ENCODE results near the gene CPEB1.
"Not testable (repeated sequence)": the region's sequence is repeated elsewhere in the genome, so short reads cannot be mapped to it uniquely, and the experiment has no call there.

Gene CPEB1

GRCh38 chr15:82540984-82541431, 106.2 kb downstream of the CPEB1 start:
- no peak for DNase-seq

- no peak for DNase-seq
Observed at GRCh38 chr15:82540055-82540983, 106.8 kb downstream of the CPEB1 start, which contains the start of gene RPS17. RPS17 (minus strand) TSS chr15:82540457; CDS start chr15:82540428, 29 bp downstream.

GRCh38 chr15:82539691-82540054, 107.5 kb downstream of the CPEB1 start:
- no peak for DNase-seq

- DNase-seq = no peak
Observed at GRCh38 chr15:82538961-82539690, 108.0 kb downstream of the CPEB1 start.

- DNase-seq = no peak
Observed at GRCh38 chr15:82537351-82537908, 109.7 kb downstream of the CPEB1 start.

GRCh38 chr15:82536409-82537350, 110.5 kb downstream of the CPEB1 start:
- no peak for DNase-seq

- DNase-seq = no peak
Observed at GRCh38 chr15:82535566-82536408, 111.4 kb downstream of the CPEB1 start.

GRCh38 chr15:82535151-82535550, 112.0 kb downstream of the CPEB1 start:
- not testable (repeated sequence) for DNase-seq

GRCh38 chr15:82534457-82534861, 112.7 kb downstream of the CPEB1 start:
- not testable (repeated sequence) for DNase-seq

- DNase-seq = no peak
Observed at GRCh38 chr15:82533801-82534200, 113.4 kb downstream of the CPEB1 start.

GRCh38 chr15:82532991-82533481, 114.1 kb downstream of the CPEB1 start:
- no peak for DNase-seq

GRCh38 chr15:82532383-82532990, 114.7 kb downstream of the CPEB1 start:
- no peak for DNase-seq

GRCh38 chr15:82531496-82532382, 115.4 kb downstream of the CPEB1 start:
- no peak for DNase-seq

- no peak for DNase-seq
Observed at GRCh38 chr15:82530606-82531379, 116.4 kb downstream of the CPEB1 start.

GRCh38 chr15:82530006-82530405, 117.2 kb downstream of the CPEB1 start:
- DNase-seq = no peak

- not testable (repeated sequence) for DNase-seq
Observed at GRCh38 chr15:82513587-82513986, 133.6 kb downstream of the CPEB1 start.

GRCh38 chr15:82507693-82508092, 139.5 kb downstream of the CPEB1 start:
- not testable (repeated sequence) for DNase-seq

- DNase-seq = not testable (repeated sequence)
Observed at GRCh38 chr15:82507087-82507486, 140.1 kb downstream of the CPEB1 start.

GRCh38 chr15:82505842-82506241, 141.3 kb downstream of the CPEB1 start:
- not testable (repeated sequence) for DNase-seq

All from Kasumi-1 (cell line).